Measurements from ENCODE around the gene KANSL1L.

KANSL1L gene

DNA sequence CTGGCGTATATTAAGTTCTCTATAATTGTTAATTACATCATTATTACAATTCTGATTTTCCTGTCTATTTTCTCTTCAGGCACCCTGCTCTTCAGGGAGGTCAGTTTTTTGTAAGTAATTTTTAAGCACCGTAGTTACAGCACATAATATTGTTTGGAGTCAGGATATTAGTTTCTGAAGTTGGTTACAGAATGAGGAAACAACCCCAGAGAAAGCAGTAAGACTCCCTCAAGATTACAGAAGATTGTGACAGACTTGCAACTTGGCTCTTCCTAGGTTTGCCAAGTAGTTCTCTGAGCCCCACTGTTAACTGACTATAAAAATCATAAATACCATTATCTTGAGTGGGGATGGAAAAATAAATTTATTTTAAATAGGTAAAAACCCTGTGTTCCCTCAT lies 167.8 kb downstream of the KANSL1L start:
- TF ChIP-seq, protein P1, sequence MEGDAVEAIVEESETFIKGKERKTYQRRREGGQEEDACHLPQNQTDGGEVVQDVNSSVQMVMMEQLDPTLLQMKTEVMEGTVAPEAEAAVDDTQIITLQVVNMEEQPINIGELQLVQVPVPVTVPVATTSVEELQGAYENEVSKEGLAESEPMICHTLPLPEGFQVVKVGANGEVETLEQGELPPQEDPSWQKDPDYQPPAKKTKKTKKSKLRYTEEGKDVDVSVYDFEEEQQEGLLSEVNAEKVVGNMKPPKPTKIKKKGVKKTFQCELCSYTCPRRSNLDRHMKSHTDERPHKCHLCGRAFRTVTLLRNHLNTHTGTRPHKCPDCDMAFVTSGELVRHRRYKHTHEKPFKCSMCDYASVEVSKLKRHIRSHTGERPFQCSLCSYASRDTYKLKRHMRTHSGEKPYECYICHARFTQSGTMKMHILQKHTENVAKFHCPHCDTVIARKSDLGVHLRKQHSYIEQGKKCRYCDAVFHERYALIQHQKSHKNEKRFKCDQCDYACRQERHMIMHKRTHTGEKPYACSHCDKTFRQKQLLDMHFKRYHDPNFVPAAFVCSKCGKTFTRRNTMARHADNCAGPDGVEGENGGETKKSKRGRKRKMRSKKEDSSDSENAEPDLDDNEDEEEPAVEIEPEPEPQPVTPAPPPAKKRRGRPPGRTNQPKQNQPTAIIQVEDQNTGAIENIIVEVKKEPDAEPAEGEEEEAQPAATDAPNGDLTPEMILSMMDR (IDR thresholded peaks at IDR 0.05; ENCODE audit: low read depth, low read length, missing control alignments): no peak
- no peak for DNase-seq (ENCODE audit: extremely low read depth, low read depth)
- peak overlapping the region; percentile 96 for H3K4me3 ChIP-seq (replicated peaks; ENCODE audit: low read depth, low read length)

DNA sequence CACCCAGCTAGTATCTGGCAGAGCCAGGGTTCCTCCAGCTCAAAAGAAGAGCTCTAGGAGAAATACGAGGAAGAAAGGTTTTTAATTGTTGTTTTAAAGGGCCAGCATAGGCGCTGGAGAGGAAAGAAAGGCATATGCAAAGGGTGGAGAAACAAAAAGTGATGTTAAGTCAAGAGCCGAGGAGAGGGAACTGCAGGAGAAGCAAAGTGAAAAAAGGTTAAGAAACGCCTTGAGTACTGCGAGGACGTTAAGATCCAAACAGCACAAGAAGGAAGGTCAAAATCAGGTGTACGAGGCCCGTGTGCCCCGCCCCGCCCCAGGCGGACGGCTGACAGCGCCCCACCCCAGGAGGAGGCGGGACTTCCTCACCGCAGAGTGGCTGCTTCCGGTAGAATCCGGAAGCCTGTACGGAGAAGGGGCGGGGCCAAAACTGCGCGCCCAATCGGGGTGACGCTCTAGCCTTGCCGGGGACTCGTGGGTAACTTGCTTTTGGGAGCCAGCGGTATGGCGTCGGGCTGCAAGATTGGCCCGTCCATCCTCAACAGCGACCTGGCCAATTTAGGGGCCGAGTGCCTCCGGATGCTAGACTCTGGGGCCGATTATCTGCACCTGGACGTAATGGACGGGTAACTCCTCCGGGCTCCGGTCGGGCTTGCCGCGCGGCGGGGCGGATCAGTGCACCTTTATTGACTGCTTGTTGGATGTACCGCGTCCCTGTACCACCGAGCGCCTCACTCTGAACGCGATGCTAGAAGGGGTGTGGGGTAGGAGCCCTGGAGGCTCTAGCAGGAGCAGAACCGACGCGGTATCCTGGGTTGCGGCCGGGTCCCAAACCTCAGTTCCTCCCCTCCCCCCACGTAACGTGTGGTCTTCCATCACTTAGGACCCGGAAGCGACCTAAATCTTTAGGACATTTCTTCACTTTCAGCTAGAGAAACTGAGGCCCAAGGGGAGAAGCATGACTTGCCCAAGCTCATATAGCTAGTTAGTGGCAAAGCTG lies 168.8 kb downstream of the KANSL1L start, which contains the start of gene RPE:
RPE (plus strand) TSS at position 481 of the 1,000 bp plus-strand sequence; CDS start at position 505, 24 bp downstream.
- H3K4me3 ChIP-seq (replicated peaks; ENCODE audit: low read depth, low read length): peak within 1 kb of the TSS; percentile 96
- peak; percentile 75 for DNase-seq (ENCODE audit: extremely low read depth, low read depth)
- TF ChIP-seq, protein P1 (IDR thresholded peaks at IDR 0.05; ENCODE audit: low read depth, low read length, missing control alignments): no peak

DNA sequence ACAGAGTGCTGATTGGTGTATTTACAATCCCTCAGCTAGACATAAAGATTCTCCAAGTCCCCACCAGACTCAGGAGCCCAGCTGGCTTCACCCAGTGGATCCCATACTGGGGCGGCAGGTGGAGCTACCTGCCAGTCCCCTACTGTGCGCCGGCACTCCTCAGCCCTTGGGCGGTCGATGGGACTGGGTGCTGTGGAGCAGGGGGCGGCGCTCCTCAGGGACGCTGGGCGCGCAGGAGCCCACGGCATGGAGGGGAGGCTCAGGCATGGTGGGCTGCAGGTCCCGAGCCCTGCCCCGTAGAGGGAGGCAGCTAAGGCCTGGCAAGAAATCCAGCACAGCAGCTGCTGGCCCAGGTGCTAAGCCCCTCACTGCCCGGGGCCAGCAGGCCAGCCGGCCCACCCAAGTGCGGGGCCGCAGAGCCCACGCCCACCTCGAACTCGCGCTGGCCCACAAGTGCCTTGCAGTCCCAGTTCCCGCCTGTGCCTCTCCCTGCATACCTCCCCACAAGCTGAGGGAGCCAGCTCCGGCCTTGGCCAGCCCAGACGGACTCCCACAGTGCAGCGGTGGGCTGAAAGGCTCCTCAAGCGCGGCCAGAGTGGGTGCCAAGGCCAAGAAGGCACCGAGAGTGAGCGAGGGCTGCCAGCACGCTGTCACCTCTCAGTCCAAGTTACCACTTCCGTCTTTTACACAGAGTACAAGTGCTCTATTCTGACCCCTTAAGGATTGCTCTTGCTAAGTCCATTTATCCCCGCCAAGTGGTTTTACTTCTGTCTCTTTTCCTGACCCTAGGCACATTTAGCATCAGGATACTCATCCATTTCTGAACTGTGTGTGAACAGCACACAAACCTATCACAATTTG lies 170.5 kb downstream of the KANSL1L start:
- H3K4me3 ChIP-seq (replicated peaks; ENCODE audit: low read depth, low read length): no peak overlapping the region
- TF ChIP-seq, protein P1 (IDR thresholded peaks at IDR 0.05; ENCODE audit: low read depth, low read length, missing control alignments): no peak
- DNase-seq (ENCODE audit: extremely low read depth, low read depth): no peak

- H3K4me3 ChIP-seq (replicated peaks; ENCODE audit: low read depth, low read length): no peak overlapping the region
- TF ChIP-seq, protein P1 (IDR thresholded peaks at IDR 0.05; ENCODE audit: low read depth, low read length, missing control alignments): no peak
- no peak for DNase-seq (ENCODE audit: extremely low read depth, low read depth)
These were observed 172.6 kb downstream of the KANSL1L start for GRCh38 chr2:209998596-209998995.

DNA sequence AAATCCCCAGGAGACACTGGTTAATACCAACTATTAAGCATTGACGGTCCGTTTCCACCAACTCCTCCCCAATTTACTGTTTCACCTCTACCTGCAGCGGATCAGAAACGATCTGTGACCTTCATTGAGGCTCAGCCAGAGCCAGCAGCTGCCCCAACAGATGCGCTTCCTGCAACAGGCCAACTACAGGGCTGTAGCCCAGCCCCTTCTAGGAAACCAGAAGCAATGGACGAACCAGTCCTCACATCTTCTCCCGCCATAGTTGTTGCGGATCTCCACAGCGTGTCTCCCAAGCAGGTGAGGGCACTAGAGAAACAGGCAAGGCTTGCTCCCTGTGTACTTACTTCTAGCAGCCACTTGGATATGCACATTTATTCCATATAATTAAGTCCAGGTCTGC lies 177.2 kb downstream of the KANSL1L start:
- no peak for DNase-seq (ENCODE audit: extremely low read depth, low read depth)
- H3K4me3 ChIP-seq (replicated peaks; ENCODE audit: low read depth, low read length): no peak overlapping the region
- TF ChIP-seq, protein P1 (IDR thresholded peaks at IDR 0.05; ENCODE audit: low read depth, low read length, missing control alignments): no peak

GRCh38 chr2:209990838-209991237 lies 180.4 kb downstream of the KANSL1L start:
- no peak for DNase-seq (ENCODE audit: extremely low read depth, low read depth)
- no peak overlapping the region for H3K4me3 ChIP-seq (replicated peaks; ENCODE audit: low read depth, low read length)
- TF ChIP-seq, protein P1 (IDR thresholded peaks at IDR 0.05; ENCODE audit: low read depth, low read length, missing control alignments): no peak

Measured in HFF-Myc (cell line).